ENCODE results near the gene RGS7. TPM values are rescaled to one million over a fixed set of nuclear protein-coding genes. Genes with fewer than 3 reads are reported as not detected.

RGS7 gene
- total RNA-seq, 2 donors from 2014 or later: not detected

- H3K4me3 ChIP-seq: no peak overlapping the region
- peaks cover 0 to 17% of the 10 kb centered on the region in 2 donors for H3K9me3 ChIP-seq
- DNase-seq (ENCODE audit: low spot score): no peak
- H3K4me1 ChIP-seq: no peaks in the 10 kb centered on the region
- no peak overlapping the region for H3K27ac ChIP-seq
- H3K27me3 ChIP-seq: no peaks in the 10 kb centered on the region
- H3K36me3 ChIP-seq: no peaks in the 10 kb centered on the region
- TF ChIP-seq CTCF (IDR thresholded peaks at IDR 0.05): no peak
Measured at GRCh38 chr1:241275981-241276380, 81.0 kb downstream of the RGS7 start.

- Histone ChIP-seq H3K27ac (no peak overlapping the region), H3K36me3 (no peaks in the 10 kb centered on the region), H3K4me3 (no peak overlapping the region), H3K9me3 (peaks cover 0 to 17% of the 10 kb centered on the region in 2 donors), H3K27me3 (no peaks in the 10 kb centered on the region), H3K4me1 (no peaks in the 10 kb centered on the region)
- no peak for DNase-seq (ENCODE audit: low spot score)
- TF ChIP-seq CTCF (IDR thresholded peaks at IDR 0.05): no peak
Measured at GRCh38 chr1:241275226-241275625, 81.8 kb downstream of the RGS7 start.

GRCh38 chr1:241274693-241275092 is 82.3 kb downstream of the RGS7 start:
- DNase-seq (ENCODE audit: low spot score): no peak
- Histone ChIP-seq H3K4me1 (no peaks in the 10 kb centered on the region), H3K27ac (no peak overlapping the region), H3K4me3 (no peak overlapping the region), H3K36me3 (no peaks in the 10 kb centered on the region), H3K9me3 (peaks cover 0 to 17% of the 10 kb centered on the region in 2 donors), H3K27me3 (no peaks in the 10 kb centered on the region)
- no peak for TF ChIP-seq CTCF (IDR thresholded peaks at IDR 0.05)

- Histone ChIP-seq H3K27me3 (no peaks in the 10 kb centered on the region), H3K4me1 (no peaks in the 10 kb centered on the region), H3K27ac (no peak overlapping the region), H3K4me3 (no peak overlapping the region), H3K9me3 (peaks cover 0 to 17% of the 10 kb centered on the region in 2 donors), H3K36me3 (no peaks in the 10 kb centered on the region)
- TF ChIP-seq CTCF (IDR thresholded peaks at IDR 0.05): no peak
- DNase-seq (ENCODE audit: low spot score): no peak
Measured at GRCh38 chr1:241272828-241273227, 84.2 kb downstream of the RGS7 start.

- Histone ChIP-seq H3K27me3 (no peaks in the 10 kb centered on the region), H3K4me1 (no peaks in the 10 kb centered on the region), H3K4me3 (no peak overlapping the region), H3K36me3 (no peaks in the 10 kb centered on the region), H3K9me3 (peaks cover 0 to 17% of the 10 kb centered on the region in 2 donors), H3K27ac (no peak overlapping the region)
- TF ChIP-seq CTCF (IDR thresholded peaks at IDR 0.05): no peak
- no peak for DNase-seq (ENCODE audit: low spot score)
Measured at GRCh38 chr1:241271427-241271826, 85.6 kb downstream of the RGS7 start.

- H3K27me3 ChIP-seq: no peaks in the 10 kb centered on the region
- H3K4me3 ChIP-seq: no peak overlapping the region
- TF ChIP-seq CTCF (IDR thresholded peaks at IDR 0.05): no peak
- H3K4me1 ChIP-seq: no peaks in the 10 kb centered on the region
- no peaks in the 10 kb centered on the region for H3K36me3 ChIP-seq
- no peak for DNase-seq (ENCODE audit: low spot score)
- peaks cover 0 to 17% of the 10 kb centered on the region in 2 donors for H3K9me3 ChIP-seq
- no peak overlapping the region for H3K27ac ChIP-seq
Measured at GRCh38 chr1:241270016-241270415, 87.0 kb downstream of the RGS7 start.

Measured in right atrium auricular region (tissue), 2 donors.